ENCODE measurements around the gene CDCP1.
"Not testable (repeated sequence)": the region's sequence is repeated elsewhere in the genome, so short reads cannot be mapped to it uniquely, and the experiment has no call there.

The CDCP1 gene

GRCh38 chr3:45084361-45084760 lies 61.8 kb downstream of the CDCP1 start:
- DNase-seq (ENCODE audit: low spot score), result no peak

GRCh38 chr3:45083023-45083422 lies 63.2 kb downstream of the CDCP1 start:
- no peak for DNase-seq (ENCODE audit: low spot score)

DNA sequence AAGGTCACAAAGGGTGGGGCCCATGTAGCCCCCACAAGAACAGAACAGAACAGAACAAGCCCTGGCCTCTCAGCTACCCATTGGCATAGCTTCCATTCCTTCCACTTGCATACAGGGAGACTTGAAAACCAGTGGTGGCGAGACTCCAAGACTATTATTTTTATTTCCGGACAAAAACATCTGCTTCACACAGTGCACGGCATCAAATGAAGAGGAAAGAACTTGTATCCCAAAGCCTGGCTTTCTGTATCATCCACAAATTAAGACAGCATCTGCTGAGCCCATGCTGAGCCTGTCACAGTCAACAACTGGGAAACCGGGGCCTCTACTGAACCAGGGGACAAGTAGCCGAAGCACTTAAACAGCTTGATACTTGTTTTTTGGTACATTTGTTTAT lies 64.0 kb downstream of the CDCP1 start:
- no peak for DNase-seq (ENCODE audit: low spot score)

GRCh38 chr3:45081506-45082141 lies 64.6 kb downstream of the CDCP1 start:
- no peak for DNase-seq (ENCODE audit: low spot score)

- DNase-seq (ENCODE audit: low spot score), result no peak
These were observed 65.4 kb downstream of the CDCP1 start for GRCh38 chr3:45080824-45081223.

DNA sequence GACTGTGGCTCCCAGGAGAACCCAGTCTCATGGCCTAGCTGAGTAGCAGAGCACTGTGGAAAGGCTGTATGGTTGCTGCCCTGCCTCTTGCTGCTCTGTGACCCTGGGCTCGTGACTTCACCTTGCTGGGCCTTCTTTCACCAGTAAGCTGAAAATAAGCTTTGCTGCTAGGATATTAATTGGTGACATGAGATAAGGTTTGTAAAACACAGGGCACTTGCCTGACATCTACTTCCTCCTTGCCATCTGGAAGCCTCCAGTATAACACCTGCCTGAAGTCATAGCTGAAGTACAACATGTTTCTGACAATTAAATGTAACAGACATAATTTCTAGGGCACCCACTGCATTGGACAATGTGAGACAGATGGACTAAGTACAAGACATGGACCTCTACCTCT lies 66.5 kb downstream of the CDCP1 start:
- no peak for DNase-seq (ENCODE audit: low spot score)

DNA sequence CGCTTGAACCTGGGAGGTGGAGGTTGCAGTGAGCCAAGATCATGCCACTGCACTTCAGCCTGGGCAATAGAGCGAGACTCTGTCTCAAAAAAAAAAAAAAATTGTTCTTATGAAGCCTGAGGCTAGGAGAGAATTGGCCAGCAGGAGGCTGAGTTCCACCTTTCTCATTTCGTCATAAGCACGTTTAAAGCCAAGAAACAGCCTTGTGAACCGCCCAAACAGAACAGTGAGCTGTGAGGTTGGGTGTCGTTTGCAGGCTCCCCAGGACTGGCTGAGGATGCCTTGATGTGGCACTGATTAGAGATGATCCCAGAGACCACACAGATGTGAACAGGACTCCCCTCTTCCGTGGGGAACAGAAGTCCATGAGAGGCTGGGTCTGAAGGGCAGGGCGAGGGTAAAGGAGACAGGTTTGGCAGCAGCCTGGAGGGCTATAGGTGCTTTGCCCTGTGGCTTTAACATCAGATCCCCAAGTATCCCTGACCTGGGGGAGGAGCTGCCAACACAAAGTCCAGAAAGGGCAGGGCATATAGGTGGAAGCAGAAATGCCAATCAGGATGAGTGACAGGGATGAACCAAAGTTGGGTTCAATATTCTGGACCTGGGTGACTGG lies 67.2 kb downstream of the CDCP1 start:
- DNase-seq (ENCODE audit: low spot score), result no peak

- not testable (repeated sequence) for DNase-seq (ENCODE audit: low spot score)
These were observed 67.9 kb downstream of the CDCP1 start for GRCh38 chr3:45078256-45078655.

- DNase-seq (ENCODE audit: low spot score), result no peak
These were observed 70.2 kb downstream of the CDCP1 start for GRCh38 chr3:45075821-45076625.

GRCh38 chr3:45071075-45071474 lies 75.1 kb downstream of the CDCP1 start:
- no peak for DNase-seq (ENCODE audit: low spot score)

DNA sequence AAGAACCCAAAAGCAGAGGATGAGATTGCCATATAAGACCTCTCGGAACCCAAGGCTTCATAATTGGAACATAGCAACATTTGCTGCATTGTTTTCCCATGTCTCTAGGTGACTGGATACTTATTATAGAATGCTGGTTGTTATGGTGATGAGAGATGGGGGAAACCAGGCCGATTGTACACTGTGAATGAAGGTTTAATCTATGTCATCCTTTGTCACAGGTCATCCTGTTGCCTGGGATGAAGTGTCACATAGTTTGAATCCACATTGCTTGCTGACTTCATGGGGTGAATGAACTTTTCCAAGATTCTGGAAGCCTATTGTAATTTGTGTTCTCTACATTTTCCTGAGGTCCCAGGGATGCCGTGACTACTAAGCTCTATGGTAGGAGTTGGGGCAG lies 78.2 kb downstream of the CDCP1 start:
- no peak for DNase-seq (ENCODE audit: low spot score)

GRCh38 chr3:45067486-45067885 lies 78.7 kb downstream of the CDCP1 start:
- no peak for DNase-seq (ENCODE audit: low spot score)

DNA sequence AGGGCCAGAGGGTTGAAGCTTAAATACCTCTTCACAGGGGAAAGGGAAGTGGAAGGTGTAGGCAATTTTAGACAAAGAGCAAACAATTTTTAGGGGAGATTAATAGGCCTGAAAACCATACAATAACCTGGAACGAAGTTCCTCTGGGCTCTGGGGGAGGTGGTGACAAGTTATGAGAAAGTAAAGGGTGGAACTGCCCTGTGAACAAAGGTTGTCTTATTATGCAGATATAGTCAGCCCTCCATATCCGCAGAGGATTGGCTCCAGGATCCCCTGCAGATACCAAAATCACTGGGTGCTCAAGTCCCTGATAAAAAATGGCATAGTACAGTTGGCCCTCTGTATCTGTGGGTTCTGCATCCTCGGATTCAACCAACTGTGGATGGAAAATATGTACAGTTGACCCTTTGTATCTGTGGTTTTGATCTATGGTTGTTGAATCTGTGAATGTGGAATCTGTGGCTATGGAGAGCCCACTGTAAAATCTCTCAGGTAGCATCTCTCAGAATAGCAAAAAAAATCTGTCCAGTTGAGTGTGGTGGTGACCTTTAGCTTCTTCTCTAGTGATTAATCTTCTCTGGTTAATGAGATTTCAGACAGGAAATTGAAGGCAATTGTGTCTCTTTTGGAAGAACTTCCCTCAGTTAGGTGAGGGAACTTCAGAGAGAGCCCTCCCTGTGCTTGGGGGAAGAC lies 79.9 kb downstream of the CDCP1 start:
- no peak for DNase-seq (ENCODE audit: low spot score)

- no peak for DNase-seq (ENCODE audit: low spot score)
These were observed 80.8 kb downstream of the CDCP1 start for GRCh38 chr3:45065373-45065720.

DNA sequence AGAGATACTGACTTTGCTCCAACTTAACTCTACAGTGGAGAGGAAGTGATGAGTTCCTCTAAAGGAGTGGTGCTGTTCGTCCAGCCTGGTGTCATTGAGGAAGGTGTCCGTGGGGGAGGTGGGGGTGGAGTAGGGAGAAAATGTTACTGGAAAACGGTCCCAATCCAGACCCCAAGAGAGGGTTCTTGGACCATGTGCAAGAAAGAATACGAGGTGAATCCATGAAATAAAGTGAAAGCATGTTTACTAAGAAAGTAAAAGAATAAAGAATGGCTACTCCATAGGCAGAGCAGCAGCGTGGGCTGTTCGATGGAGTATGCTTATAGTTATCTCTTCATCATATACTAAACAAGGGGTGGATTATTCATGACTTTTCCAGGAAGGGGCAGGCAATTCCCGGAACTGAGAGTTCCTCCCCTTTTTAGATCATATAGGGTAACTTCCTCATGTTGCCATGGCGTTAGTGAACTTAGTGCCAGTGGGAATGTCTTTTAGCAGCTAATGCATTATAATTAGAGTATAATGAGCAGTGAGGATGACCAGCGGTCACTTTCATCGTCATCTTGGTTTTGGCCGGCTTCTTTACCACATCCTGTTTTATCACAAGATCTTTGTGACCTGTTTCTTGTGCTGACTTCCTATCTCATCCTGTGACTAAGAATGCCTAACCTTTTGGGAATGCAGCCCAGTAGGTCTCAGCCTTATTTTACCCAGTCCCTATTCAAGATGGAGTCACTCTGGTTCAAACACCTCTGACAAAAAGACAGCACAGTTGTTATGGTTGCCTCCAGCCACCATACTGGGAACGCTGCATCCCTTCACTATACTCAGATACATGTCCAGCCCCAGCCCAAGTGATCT lies 81.4 kb downstream of the CDCP1 start:
- DNase-seq (ENCODE audit: low spot score), result no peak

DNA sequence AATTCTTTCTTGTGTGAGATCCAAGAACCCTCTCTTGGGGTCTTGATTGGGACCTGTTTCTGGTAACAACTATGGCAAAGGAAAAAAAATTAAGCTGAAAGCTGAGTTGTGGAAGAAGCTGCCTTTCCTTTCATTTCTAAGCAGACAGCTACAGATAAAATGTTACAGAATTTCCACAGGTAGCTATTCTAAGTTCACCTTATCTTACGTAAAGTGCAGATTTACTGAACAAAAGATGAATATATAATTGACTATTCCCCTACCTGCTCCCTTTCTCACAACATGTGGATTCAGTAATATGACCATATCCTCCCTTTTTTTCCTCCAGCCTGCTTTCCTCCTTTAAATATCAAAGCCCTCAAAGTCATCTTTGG lies 83.5 kb downstream of the CDCP1 start:
- no peak for DNase-seq (ENCODE audit: low spot score)

DNA sequence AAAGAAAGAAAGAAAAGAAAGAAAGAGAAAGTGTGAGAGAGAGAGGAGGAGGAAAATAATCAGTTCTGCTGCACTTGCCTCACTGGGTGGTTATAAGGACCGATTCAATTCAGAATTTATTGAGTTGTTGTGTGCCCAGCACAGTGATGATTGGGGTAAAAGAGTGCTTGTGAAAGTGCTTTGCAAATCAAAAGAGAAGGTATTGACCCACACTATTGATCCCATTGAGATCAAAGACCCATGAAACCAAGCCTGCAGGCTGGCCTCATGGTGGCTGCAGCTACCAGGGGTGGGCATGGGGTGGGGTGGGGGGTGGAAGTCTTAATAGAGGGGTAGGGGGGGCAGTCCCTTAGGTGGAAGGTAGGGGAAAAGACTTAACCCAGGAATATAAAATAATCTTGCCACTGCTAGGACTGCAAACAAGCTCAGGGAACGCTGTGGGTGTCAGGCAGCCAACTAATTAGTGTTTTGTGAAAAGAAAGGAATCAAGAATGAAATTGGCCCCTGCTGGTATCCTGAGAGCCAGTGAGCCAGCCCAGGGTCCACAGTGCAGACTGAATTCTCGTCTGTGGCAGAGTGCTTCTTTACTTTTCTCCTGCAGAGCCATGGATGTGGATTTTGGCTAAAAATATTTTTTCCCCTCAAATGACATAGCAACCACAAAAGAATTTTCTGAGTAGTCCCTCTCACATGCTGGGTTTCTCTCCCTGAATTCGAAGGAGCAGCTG lies 85.8 kb downstream of the CDCP1 start:
- DNase-seq (ENCODE audit: low spot score), result no peak

DNA sequence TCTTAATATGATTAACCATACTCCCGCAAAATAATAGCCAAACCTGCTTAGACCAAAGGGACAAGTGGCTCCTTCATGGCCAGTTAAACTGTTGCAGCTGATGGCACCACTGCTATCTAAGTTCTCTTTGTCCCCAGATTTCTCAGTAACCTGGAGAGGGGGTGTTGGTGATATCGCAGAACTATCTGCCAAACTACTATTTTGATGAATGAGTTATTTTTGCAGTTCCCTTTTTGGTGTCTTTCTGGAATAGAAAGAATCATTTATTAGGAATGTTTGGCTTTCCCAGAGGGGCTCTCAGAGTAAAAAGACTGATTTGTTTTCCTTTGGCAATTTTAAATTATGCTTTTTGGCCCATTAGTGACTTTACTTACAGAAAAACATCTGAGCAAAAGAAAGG lies 87.0 kb downstream of the CDCP1 start:
- no peak for DNase-seq (ENCODE audit: low spot score)

- no peak for DNase-seq (ENCODE audit: low spot score)
These were observed 88.6 kb downstream of the CDCP1 start for GRCh38 chr3:45057557-45057956.

DNA sequence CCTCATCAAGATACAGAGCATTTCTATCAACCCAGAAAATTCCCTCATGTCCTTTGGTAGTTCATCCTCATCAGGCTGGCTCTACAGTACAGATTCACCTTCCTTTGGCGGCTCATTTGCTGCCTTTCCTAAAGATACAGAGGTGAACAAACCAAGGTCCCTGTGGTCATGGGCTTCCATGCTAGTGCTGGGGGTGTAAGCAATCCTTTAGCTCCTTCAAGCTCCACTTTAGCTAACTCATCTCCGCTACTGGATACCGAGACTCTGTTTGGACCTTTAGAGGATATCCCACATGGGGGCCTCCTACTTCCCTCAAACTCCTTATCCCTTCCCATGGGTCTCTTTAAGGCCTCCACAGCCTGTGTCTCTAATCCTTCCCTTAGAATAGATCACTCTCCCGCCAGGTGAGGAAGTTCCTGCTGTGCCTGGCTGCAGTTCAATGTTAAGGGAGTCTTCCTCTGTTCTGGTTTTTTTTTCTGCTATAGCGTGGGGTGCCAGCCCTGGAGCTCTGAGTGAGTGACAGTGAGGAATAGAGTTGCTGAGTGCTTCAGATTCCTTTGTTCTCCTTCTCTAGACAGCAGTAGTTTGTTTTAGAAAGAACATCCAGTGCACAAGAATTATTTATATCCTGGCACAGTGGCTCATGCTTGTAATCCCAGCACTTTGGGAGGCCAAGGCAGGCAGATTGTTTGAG lies 89.4 kb downstream of the CDCP1 start:
- no peak for DNase-seq (ENCODE audit: low spot score)

Data from AG08396 (cell line).